ENCODE measurements around the gene VMA21.
A peak's percentile ranks its signal among the peaks of the same experiment; 100 is the strongest.

VMA21 gene

DNA sequence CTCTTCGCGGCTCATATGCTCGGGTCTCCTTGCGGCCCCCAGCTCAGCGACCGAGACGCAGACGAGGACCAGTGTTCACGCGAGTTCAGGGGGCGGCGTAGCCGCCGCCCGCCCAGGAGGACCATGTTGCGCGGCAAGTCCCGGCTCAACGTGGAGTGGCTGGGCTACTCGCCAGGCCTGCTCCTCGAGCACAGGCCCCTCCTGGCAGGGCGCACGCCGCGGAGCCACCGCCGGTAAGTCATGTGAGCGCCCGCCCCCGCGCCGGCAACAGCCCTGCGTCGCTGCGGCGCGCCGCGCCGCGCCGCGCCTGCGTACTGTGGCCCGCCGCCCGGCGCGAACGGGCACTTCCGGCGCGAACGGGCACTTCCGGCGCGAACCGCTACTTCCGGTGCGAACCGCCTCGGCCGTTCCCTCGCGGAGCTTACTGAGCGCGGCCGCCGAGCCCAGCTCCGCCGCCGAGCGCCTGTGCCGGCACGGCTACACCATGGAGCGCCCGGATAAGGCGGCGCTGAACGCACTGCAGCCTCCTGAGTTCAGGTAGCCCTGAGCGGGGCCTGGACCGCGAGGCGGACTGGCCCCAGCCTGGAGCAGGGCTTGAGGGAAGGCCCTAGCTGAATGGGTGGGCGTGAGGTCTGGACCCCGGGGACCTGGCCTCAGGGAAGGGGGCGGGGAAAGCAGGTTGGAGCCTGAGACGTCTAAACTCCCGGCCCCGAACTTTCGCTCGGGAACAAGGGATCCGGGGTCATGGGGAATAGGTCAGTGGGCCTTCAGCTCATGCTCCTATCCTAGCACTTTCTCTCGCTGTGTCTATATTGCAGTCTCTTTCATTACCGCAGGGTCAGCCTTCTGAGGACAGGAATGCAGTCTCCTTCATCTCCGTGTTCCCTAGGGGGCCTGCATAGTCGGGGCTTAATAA, at the start of gene VMA21:
Gene VMA21, plus strand, starts transcription at position 382 of the 916 bp plus-strand sequence. Its CDS starts 103 bp downstream, at position 485.
- DNase-seq, result peak; percentile 86

GRCh38 chrX:151359341-151359740, 37.7 kb upstream of the VMA21 start:
- peak; percentile 58 for DNase-seq

DNA sequence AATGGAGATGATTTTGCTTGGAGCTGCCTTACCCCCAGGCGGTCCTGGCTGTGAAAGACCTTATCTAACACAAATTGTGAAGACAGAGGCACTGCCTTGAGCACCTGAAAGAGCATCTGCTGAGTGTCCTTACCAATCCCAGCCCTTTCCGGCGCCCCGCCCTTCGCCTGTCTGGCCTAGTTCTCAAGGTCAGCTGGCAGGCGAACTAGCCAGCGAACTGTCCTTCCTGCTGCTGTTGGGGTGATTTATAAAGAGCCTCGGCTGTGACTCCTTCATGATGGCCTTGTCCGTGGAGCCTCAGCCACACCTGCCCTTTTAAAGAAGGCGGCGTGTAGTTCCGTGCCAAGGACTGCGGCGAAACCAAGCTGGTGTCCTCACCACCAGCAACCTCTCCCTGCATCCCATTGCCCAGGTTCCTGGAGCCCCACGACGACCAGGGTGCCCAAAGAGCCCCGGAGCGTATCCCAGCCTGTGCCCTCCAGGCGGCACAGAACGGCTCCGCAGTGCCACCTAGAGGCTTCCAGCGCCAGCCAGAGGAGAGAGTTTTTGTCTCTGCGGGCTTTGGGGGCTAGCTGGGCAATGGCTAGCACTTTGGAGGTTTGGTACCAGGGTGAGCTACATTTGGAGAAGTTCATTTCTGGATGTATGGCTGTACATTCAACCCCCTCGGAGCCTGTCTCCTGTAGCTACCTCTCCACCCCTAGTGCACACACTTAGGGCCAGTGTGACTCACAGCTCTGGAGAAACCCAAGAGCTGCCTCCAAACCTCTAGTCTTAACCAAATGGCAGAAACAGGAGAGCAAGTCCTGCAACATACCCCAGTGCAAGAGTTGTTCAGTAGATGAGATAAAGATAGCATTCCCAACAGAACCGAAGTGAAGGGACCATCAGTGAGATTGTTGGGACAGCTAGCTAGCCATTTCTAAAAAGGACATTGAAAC, 36.8 kb upstream of the VMA21 start:
- DNase-seq, result peak; percentile 62

- DNase-seq, result no peak
Observed at GRCh38 chrX:151363316-151363715, 33.7 kb upstream of the VMA21 start.

- no peak for DNase-seq
Observed at GRCh38 chrX:151365579-151365978, 31.4 kb upstream of the VMA21 start.

- peak; percentile 70 for DNase-seq
Observed at GRCh38 chrX:151370906-151371305, 26.1 kb upstream of the VMA21 start.

- no peak for DNase-seq
Observed at GRCh38 chrX:151384807-151385206, 12.2 kb upstream of the VMA21 start.

DNA sequence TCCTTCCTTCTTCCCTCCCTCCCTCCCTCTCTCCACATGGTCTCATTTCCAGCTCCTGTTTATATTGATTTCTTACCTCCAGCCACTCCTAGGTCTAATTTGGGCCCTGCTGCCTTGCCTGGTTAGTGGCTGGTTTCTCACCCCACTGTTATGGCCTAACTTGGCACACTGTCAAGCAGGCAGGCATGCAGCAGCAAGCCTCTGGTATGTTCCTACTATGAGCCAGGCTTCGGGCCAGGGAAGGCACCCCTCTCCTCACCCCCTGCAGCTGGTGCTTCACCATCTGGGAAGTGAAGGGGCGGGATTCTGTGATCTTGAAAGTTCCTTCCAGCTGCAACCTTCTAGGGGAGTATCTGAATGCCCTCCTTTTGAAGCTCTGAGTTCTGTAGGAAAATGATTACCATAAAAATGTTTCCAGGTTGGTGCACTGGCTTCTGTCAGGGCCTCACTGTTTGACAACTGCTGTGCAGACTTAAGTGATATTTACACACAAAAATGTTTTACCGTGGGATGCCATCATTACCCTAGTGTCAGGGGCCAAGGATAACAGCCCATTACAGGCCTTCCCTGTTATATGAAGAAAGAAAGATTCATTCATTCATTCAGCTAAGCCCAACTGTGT, 10.1 kb upstream of the VMA21 start:
- DNase-seq, result no peak

- no peak for DNase-seq
Observed at GRCh38 chrX:151391722-151392121, 5.3 kb upstream of the VMA21 start.

DNA sequence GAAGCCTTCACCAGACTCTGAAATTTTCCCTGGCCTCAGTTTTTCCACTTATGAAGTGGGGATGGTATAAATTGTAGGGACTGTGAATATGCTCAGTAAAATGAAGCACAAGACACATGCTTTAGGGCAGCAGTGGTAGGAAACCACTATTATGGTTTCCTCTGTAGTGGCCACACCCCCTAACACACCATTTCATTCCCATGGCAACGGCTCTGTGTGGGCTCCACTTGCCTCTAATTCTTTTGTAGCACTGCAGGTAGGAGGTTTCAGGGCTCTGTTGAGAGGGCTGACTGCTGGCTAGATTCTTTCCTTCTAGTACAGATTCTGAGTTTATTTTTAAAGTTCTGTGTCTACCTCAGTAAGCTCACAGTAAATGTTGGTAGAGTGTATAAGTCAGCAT, 3.5 kb upstream of the VMA21 start:
- DNase-seq, result no peak

DNA sequence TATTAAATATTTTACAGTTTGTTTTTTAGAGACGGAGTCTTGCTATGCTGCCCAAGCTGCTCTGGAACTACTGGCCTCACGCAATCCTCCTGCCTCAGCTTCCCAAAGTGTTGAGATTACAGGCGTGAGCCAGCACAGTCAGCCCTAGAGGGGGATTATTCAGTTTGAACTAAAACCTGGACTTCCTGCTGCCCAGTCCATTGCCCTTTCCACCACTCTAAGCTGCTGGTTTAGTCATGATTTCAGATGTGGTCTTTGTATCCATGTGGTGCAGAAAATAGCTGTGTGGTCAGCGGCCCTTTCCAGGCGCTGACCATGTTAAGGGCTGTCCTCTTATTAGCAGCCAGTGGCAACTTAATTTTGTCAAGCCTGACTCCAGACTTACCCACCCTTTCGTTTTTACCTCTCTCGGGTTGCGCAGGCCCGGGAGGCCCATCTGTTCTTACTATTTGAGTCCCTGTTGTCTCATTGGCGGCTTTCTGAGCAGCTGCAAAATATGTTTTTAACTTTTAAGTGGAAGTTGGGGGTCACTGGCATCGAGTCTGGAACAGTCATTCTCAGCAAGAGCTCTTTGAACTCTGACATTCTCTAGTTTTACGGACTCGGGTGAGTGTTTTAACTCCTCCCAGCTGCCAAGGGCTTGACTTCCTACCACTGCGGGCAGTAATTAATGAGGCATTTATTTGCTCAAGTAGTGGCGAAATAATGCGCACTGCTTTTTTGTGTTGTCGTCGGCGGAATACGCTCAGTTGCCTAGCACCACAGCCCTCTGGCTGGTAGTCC, 773 bp upstream of the VMA21 start:
- DNase-seq, result no peak

- no peak for DNase-seq
Observed at GRCh38 chrX:151397741-151398070, 700 bp downstream of the VMA21 start.

GRCh38 chrX:151398346-151398745, 1.3 kb downstream of the VMA21 start:
- DNase-seq, result no peak

DNA sequence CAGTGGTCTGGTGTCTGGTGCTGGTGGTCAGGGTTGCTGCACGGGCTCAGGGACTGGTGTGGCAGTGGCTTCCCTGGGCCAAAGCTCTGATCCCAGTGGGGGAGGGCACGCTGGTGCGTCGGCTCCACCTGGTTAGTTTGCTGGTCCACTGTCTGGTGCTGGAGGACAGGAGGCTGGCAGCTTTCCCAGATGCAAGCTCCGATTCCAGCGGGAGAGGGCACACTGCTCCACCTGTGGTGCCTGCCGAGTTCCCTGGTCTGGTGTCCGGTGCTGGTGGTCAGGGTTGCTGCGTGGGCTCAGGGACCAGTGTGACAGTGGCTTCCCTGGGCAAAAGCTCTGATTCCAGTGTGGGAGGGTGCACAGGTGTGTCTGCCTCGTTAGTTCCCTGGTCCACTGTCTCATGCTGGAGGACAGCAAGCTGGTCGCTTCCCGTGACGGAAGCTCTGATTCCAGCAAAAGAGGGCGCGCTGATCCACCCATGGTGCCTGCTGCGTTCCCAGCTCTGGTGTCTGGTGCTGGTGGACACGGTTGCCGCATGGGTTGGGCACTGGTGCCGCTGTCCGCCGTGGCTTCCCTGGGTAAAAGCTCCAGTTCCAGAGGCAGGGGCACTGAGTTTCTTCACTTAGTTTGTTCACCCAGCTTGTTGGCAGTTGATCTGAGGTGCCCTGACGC, 5.8 kb downstream of the VMA21 start:
- no peak for DNase-seq

- DNase-seq, result no peak
Observed at GRCh38 chrX:151416579-151416978, 19.6 kb downstream of the VMA21 start.

GRCh38 chrX:151419782-151420181, 22.8 kb downstream of the VMA21 start:
- no peak for DNase-seq

GRCh38 chrX:151424505-151424904, 27.5 kb downstream of the VMA21 start:
- no peak for DNase-seq

DNA sequence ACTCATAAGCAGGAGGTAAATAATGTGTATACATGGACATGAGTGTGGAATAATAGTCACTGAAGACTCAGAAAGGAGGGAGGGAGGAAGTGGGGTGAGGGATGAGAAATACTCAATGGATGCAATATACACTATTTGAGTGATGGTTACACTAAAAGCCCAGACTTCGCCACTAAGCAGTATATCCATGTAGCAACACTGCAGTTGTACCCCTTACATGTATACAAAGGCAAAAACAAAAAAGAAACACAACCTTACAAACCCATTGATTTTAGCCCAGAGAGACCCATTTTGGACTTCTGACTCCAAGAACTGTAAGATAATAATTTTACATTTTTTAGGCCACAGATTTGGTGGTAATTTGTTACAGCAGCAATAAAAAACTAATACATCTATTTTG, 51.5 kb downstream of the VMA21 start:
- no peak for DNase-seq

DNA sequence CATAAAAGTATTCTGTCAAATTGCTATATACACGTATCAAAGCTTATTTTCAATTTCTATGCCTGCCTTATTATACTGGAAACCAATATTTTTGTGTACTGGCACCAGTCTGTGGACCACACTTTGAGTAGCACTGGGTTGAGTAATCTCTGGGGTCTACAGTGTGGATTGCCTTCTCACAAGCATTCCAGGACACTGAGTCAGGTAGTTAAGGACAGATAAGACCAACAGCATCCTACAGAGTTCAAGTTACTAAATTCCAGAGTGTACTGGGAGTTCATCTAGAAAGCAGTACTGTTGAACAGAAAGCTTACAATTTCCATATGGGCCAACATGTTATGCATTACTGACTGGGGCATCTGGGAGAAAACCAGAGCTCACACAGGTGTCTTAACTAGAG, 61.8 kb downstream of the VMA21 start:
- peak; percentile 61 for DNase-seq

Data from islet precursor cell (in vitro differentiated cells).